ENCODE data around the gene PRR4. TPM values are rescaled to one million over a fixed set of nuclear protein-coding genes. Genes with fewer than 3 reads are reported as not detected.

Gene PRR4
- total RNA-seq, 1 experiment from 2014 or later = 6.8 TPM

DNA sequence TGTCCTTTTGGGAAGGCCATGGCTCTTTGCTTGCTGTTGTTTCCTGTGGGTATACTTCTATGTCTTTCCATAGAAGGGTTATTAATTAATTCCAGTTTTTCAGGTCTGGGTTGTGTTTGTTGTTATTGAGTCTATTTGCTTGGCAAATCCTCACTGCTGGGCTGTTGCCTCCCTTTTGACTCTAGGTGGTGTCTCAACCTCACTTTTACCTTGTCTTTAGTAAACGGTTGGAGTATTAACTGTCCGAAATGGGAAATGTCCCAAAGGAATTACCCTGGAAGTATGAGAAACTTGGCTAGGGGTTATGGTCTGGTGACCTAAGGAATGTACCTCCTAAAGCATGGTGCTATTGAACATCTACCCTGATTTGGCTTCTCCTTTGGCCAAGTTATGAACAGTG is 18.1 kb upstream of the PRR4 start:
- no peak overlapping the region for H3K4me3 ChIP-seq (ENCODE audit: low read depth, low read length)
- CTCF ChIA-PET = interaction anchor here (0.9 to 1.5 kb wide), 2 partner anchors 34 to 332 kb away, joined by 4 read pairs; no protein-coding TSS in a partner anchor
- Mint-ChIP-seq H3K4me3 (ENCODE audit: unreplicated experiment) (no peak overlapping the region), H3K9me3 (ENCODE audit: unreplicated experiment) (peaks cover 5% of the 10 kb centered on the region), H3K27me3 (ENCODE audit: insufficient read depth, unreplicated experiment) (no peaks in the 10 kb centered on the region), H3K4me1 (ENCODE audit: low read depth, unreplicated experiment) (peaks cover 7% of the 10 kb centered on the region), H3K36me3 (ENCODE audit: insufficient read depth, unreplicated experiment) (peaks cover 7% of the 10 kb centered on the region), H3K27ac (ENCODE audit: unreplicated experiment) (no peak overlapping the region)
- no peaks in the 10 kb centered on the region for H3K27me3 ChIP-seq (replicated peaks; ENCODE audit: control insufficient read depth, insufficient read depth, low read length)
- POLR2A ChIA-PET = no interaction called here
- intact Hi-C loops (cut with micrococcal nuclease; ENCODE audit: unreplicated experiment) = loop anchor here (1.0 to 2.0 kb wide), 6 partner anchors 34 to 619 kb away; partner anchors contain the start of gene SMIM10L1
- no peaks in the 10 kb centered on the region for H3K36me3 ChIP-seq (ENCODE audit: control insufficient read depth, insufficient read depth, low read length)
- TF ChIP-seq, protein P1, sequence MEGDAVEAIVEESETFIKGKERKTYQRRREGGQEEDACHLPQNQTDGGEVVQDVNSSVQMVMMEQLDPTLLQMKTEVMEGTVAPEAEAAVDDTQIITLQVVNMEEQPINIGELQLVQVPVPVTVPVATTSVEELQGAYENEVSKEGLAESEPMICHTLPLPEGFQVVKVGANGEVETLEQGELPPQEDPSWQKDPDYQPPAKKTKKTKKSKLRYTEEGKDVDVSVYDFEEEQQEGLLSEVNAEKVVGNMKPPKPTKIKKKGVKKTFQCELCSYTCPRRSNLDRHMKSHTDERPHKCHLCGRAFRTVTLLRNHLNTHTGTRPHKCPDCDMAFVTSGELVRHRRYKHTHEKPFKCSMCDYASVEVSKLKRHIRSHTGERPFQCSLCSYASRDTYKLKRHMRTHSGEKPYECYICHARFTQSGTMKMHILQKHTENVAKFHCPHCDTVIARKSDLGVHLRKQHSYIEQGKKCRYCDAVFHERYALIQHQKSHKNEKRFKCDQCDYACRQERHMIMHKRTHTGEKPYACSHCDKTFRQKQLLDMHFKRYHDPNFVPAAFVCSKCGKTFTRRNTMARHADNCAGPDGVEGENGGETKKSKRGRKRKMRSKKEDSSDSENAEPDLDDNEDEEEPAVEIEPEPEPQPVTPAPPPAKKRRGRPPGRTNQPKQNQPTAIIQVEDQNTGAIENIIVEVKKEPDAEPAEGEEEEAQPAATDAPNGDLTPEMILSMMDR (IDR thresholded peaks at IDR 0.05; ENCODE audit: insufficient read depth in 1 of 2, low read depth in 1 of 2, low read length in 1 of 2, severe bottlenecking in 1 of 2, unreplicated experiment in 1 of 2) = peak; percentile 64 to 76
- H3K4me1 ChIP-seq = no peaks in the 10 kb centered on the region
- no TSS peak for BruUV-seq (replicated peaks)
- no peaks in the 10 kb centered on the region for H3K9me3 ChIP-seq
- peak in 1 of 2 experiments; percentile 58 for DNase-seq

DNA sequence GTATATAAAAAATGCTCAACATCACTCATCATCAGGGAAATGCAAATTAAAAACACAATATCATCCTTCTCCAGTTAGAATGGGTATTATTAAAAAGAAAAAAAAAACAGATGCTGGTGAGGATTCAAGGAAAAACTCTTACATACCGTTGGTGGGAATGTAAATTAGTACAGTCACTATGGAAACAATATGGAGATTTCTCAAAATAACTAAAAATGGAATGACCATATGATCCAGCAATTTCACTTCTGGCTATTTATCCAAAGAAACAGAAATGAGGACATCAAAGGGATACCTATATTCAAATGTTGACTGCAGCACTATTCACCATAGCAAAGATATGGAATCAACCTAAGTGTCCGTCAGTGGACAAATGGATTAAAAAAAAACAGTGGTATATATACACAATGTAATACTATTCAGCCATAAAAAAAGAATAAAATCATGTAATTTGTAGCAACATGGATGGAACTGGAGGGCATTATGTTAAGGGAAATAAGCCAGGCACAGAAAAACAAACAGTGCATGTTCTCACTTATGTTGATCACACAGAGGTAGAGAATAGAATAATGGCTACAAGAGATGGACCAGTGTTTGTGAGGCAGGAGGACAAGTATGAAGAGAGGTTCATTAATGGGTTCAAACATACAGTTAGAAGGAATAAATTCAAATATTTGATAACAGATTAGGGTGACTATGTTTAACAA is 14.4 kb upstream of the PRR4 start:
- no peak for DNase-seq
- intact Hi-C loops (cut with micrococcal nuclease; ENCODE audit: unreplicated experiment) = no loop called here
- Histone ChIP-seq H3K27me3 (replicated peaks; ENCODE audit: control insufficient read depth, insufficient read depth, low read length) (no peaks in the 10 kb centered on the region), H3K9me3 (no peaks in the 10 kb centered on the region), H3K4me1 (no peaks in the 10 kb centered on the region), H3K36me3 (ENCODE audit: control insufficient read depth, insufficient read depth, low read length) (no peaks in the 10 kb centered on the region; the same call in 1 of the 2 replicates), H3K4me3 (ENCODE audit: low read depth, low read length) (no peak overlapping the region)
- H3K36me3 Mint-ChIP-seq (ENCODE audit: insufficient read depth, unreplicated experiment) = peaks cover 7% of the 10 kb centered on the region
- no TSS peak for BruUV-seq (replicated peaks)
- no peak overlapping the region for H3K4me3 Mint-ChIP-seq (ENCODE audit: unreplicated experiment)
- TF ChIP-seq, protein P1 (IDR thresholded peaks at IDR 0.05; ENCODE audit: insufficient read depth in 1 of 2, low read depth in 1 of 2, low read length in 1 of 2, severe bottlenecking in 1 of 2, unreplicated experiment in 1 of 2) = no peak
- peaks cover 38% of the 10 kb centered on the region for H3K9me3 Mint-ChIP-seq (ENCODE audit: unreplicated experiment)
- ChIA-PET CTCF (no interaction called here), POLR2A (no interaction called here)
- H3K27ac Mint-ChIP-seq (ENCODE audit: unreplicated experiment) = no peak overlapping the region
- H3K4me1 Mint-ChIP-seq (ENCODE audit: low read depth, unreplicated experiment) = peaks cover 7% of the 10 kb centered on the region
- no peaks in the 10 kb centered on the region for H3K27me3 Mint-ChIP-seq (ENCODE audit: insufficient read depth, unreplicated experiment)

GRCh38 chr12:10861366-10861765 is 12.1 kb upstream of the PRR4 start:
- no peak for DNase-seq
- H3K36me3 Mint-ChIP-seq (ENCODE audit: insufficient read depth, unreplicated experiment) = peaks cover 6% of the 10 kb centered on the region
- H3K4me1 Mint-ChIP-seq (ENCODE audit: low read depth, unreplicated experiment) = no peaks in the 10 kb centered on the region
- POLR2A ChIA-PET = no interaction called here
- Histone ChIP-seq H3K9me3 (peaks cover 6% of the 10 kb centered on the region), H3K27me3 (replicated peaks; ENCODE audit: control insufficient read depth, insufficient read depth, low read length) (no peaks in the 10 kb centered on the region), H3K4me3 (ENCODE audit: low read depth, low read length) (no peak overlapping the region), H3K36me3 (ENCODE audit: control insufficient read depth, insufficient read depth, low read length) (no peaks in the 10 kb centered on the region; the same call in 1 of the 2 replicates), H3K4me1 (no peaks in the 10 kb centered on the region)
- H3K27me3 Mint-ChIP-seq (ENCODE audit: insufficient read depth, unreplicated experiment) = no peaks in the 10 kb centered on the region
- peaks cover 58% of the 10 kb centered on the region for H3K9me3 Mint-ChIP-seq (ENCODE audit: unreplicated experiment)
- intact Hi-C loops (cut with micrococcal nuclease; ENCODE audit: unreplicated experiment) = no loop called here
- no TSS peak for BruUV-seq (replicated peaks)
- H3K27ac Mint-ChIP-seq (ENCODE audit: unreplicated experiment) = no peak overlapping the region
- H3K4me3 Mint-ChIP-seq (ENCODE audit: unreplicated experiment) = no peak overlapping the region
- CTCF ChIA-PET = no interaction called here
- TF ChIP-seq, protein P1 (IDR thresholded peaks at IDR 0.05; ENCODE audit: insufficient read depth in 1 of 2, low read depth in 1 of 2, low read length in 1 of 2, severe bottlenecking in 1 of 2, unreplicated experiment in 1 of 2) = no peak

All from Caco-2 (cell line).